A204.1 (cell line): ENCODE measurements around the gene SAMM50.

Source experiments
- FAIRE-seq: peaks from 2 replicates; lab custom pipeline; 2012; peaks lifted over from hg19 to GRCh38; lab: Jason Lieb, UNC

SAMM50 gene

DNA sequence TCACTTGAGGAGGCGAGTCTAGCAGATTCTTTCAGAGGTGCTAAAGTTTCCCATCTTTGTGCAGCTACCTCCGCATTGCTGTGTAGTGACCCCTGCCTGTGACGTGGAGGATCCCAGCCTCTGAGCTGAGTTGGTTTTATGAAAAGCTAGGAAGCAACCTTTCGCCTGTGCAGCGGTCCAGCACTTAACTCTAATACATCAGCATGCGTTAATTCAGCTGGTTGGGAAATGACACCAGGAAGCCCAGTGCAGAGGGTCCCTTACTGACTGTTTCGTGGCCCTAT lies 8.9 kb upstream of the SAMM50 start:
- no peak for FAIRE-seq

DNA sequence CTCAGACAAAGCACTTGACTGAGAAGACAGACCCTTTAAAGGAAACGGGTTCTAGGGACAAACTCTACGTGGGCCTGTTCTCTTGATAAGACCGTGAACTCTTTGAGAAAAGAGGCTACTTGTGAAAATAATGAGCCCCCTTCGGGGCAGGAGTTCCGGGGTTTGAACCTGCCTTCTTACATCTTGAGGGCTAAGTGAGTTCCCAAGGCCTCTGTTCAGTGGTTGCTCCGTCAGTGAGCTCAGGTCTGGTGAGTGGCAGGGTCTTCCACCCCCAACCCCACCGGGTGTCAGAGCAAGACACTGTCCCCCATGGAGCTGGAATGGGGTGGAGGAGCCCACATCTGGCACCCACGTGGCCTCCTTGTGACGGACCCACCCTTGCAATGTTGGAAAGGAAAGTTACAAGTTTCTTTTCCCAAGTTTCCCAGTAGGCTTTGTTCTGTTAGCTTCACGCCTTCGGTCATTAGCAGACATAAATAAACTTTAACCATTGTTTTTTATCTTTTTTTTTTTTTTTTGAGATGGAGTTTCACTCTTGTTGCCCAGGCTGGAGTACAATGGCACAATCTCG lies 6.3 kb upstream of the SAMM50 start:
- FAIRE-seq = no peak

DNA sequence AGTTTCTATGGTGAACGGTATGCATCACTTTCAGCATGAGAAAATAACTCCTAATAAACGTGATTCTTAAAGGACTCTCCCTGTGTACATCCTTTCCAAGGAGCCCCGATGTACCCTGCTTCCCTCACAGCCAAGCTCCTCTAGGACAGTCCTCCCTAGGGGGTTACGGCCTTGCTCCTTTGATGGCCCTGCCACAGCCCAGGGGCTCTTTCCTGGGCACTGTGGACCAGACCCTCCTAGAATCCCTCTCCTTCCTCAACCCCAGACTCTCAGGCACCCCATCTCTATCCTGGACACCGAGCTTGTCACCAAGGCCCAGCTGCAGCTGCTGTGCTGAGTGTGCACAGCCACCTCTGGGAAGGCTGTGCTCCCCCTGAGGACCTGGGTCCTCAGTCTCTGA lies 3.9 kb upstream of the SAMM50 start:
- no peak for FAIRE-seq

DNA sequence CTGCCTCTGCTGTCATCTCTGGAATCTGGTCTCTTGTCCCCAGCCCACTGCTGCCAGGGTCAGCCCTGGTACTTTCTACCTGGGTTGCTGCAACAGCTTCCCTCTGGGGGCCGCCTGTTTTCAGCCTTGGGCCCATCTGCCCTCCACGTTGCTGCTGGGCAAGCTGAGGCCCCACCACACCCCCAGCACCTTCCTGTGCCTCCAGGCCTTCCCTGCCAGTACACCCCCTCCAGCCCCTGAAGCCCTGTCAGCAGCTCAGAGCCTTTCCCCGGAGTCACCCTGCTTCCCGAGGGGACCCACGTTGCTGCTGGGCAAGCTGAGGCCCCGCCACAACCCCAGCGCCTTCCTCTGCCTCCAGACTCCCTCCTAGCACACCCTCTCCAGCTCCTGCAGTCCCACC lies 3.3 kb upstream of the SAMM50 start:
- FAIRE-seq = no peak

DNA sequence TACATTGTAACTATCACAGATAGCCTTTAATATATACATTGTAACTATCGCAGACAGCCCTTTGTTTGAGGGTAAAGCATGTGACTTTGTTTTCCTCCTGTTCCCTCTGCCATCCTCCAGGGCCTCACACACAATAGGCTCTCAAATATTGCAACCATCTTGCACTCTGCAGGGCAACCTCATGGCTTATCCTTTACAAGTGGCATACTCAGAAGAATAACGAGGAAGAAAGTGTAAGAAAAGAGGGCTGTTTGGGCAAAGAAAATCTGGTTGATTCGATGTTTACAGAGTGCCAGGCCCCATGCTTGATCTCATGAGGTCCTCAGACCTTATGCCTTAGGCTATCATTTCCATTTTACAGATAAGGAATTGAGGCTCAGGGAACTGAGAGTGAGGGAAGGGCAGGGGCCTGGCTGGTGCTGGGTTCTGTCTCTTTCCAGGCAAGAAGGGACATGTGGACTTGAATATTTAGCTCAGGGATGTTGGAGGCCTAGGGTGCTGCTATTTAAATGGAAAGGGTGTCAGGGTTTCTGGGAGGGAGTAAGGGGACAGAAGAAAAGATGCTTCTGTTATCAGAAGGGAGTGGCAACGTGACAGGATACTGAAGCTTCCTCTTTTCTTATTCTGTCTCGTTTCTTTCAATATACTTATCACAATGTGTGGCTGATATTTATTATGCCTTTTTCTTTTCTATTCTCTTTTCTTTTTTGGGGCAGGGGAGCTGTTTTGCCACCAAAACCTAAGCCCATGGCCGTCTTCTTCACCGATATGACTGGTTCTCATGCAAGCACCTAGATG lies 1.1 kb upstream of the SAMM50 start:
- no peak for FAIRE-seq

DNA sequence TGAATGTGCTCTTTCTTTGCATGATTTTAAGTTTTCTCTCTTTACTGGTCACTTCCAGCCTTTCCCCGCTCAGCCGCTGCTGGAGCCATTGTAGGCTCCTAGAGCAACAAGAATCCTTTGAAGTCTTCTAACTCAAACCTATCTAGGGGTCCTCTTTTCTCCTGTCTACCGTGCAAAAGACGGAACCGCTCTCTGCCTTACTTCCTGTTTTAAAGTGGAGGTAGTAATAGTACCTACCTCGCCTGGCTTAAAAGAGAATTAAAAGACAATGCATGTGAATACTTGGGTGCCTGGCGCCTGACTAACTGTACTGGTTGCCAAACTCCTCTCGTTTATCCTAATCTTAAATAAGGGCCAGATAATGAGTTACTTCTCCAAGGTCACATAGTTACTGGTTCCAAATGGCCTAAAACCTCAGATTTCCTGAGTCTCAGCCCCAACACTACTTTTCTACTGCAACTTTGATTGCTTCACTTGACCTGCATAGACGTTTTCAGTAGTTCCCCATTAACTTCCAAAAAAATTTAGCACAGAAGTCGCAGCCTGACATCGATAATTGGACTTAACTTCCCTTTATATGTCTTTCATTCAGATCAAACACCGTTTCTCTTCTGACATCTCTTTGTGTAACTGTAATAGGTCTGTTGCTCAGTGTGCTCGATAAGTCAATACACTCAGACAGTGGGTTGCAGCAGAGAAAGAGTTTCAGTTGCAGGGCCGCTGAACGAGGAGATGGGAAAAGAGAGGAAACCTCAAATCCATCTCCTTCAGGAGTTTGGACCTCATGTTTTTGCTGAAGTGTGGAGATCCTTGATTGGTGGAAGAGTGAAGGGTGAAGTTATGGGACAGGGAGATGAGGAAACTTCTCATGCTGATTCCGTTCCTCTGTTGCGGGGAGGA lies 891 bp downstream of the SAMM50 start:
- FAIRE-seq = no peak

DNA sequence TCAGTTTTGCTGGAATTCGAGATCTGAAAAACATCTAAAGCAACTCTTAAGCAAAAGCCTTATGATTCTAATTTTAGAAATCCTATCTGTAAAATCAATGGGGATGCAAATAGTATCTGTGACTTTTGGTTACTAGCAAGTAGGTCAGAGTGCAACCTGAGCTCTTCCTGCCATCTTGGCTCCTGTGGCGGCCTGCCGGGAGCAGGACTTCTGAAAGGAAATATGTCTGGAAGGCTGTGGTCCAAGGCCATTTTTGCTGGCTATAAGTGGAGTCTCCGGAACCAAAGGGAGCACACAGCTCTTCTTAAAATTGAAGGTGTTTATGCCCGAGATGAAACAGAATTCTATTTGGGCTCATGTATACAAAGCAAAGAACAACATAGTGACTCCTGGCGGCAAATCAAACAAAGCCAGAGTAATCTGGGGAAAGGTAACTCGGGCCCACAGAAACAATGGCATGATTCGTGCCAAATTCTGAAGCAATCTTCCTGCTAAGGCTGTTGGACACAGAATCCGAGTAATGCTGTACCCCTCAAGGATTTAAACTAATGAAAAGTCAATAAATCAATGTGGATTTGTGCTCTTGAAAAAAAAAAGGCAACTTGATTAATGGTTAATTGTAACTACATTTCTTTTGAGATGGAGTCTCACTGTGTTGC lies 1.7 kb downstream of the SAMM50 start:
- no peak for FAIRE-seq

DNA sequence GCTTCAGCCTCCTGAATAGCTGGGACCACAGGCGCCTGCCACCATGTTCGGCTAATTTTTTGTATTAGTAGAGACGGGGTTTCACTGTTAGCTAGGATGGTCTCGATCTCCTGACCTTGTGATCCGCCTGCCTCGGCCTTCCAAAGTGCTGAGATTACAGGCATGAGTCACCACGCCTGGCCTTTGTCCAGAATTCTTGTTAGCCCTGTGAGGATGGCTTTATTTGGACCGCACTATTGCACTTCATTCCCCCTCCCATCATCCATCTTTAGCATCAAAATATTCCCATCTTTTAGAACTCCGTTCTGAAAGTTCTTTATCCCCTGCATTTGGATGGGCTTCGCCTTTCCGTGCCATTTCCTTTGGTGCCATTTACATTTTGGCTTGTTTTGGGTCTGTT lies 2.6 kb downstream of the SAMM50 start:
- no peak for FAIRE-seq

DNA sequence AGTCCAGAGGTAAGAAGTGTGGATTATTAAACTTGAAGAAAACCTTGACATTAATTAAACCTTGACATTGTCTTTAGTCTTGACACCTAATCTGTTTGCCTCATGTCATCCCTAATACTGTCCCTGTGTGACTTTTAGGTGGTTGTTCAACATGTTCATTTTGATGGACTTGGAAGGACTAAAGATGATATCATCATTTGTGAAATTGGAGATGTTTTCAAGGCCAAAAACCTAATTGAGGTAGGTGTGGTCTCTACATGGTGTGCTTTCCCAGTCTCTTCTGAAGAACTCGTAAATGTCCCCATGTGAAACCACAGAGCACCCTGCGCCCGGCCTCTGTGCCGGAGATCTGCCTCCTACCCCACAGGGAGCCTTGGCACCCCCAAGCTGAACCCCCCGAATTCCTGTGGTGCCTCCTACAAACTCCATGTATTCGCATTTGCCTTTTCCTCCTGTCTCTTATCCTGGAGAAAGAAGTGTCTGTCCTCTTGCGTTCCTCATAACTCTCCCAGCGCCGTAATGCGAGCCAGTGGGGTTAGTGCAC lies 9.1 kb downstream of the SAMM50 start:
- FAIRE-seq = no peak

DNA sequence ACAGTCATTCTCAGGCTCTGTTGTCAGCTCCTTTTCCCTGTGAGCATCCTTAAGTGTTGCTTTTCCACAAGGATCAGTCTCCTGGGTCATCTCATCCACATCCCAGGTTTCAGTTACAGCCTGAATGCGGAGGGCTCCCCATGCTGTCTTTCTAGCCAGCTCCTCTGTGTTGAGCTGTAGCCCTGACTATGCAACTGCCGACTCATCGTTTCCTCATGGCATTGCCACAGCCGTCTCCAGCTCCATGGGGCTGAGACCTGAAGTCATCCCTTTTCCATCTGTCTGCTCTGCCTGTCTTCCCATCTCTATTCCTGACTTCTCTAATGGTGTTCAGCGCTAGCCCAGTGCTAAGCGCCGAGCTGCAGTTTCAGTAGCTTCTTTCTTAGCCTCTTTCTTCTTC lies 11.8 kb downstream of the SAMM50 start:
- FAIRE-seq = no peak

DNA sequence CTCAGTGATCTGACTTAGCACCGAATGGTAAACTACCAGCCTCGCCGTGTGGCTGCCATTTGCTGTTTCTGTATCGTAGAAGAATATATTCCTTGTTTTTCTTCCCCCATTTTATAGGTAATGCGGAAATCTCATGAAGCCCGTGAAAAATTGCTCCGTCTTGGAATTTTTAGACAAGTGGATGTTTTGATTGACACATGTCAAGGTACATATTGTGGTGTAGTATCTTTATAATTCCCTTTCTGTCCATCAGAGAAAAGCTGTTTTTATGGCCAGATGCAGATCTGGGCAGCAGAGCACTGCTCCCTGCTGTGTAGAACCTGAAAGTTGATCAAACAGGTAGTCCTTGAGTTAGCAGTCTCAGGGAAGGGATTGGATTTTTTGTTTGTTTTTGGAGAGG lies 13.4 kb downstream of the SAMM50 start:
- no peak for FAIRE-seq

DNA sequence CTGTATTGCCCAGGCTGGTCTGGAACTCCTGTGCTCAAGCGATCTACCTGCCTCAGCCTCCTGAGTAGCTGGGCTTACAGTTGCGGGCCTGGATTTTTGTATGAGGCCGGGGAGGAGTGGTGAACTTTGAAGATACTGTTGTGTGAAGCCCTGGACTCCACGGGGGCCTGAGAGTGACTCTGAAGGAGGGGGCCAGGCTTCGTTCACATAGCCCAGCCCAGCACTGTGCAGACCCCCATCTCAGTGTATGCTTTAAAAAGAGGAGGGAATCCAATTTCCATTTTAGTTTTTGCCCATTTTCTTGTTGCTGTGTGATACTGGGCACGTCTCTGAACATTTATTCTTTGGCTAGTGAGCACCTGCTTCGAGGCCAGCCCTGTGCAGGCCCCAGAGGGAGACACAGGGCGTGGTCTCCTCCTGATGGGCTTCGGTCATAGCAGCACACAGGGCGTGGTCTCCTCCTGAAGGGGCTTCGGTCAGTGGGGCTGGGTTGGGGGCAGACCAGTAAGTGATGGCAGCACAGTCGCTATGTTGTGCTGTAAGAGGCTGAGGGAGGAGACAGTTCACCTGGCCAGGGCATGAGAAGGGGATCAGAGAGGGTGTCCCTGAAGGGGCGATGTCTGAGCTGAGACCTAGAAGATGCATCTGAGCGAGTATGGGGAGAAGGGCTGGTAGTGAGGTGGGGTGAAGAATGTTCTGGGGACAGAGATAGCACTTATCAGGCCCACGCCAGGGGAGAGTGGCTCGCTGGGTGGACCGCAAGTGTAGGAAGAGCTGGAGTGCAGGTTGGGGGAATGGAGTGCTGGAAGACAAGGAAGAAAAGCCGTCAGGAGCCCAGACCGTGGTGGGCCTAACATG lies 14.0 kb downstream of the SAMM50 start:
- no peak for FAIRE-seq

DNA sequence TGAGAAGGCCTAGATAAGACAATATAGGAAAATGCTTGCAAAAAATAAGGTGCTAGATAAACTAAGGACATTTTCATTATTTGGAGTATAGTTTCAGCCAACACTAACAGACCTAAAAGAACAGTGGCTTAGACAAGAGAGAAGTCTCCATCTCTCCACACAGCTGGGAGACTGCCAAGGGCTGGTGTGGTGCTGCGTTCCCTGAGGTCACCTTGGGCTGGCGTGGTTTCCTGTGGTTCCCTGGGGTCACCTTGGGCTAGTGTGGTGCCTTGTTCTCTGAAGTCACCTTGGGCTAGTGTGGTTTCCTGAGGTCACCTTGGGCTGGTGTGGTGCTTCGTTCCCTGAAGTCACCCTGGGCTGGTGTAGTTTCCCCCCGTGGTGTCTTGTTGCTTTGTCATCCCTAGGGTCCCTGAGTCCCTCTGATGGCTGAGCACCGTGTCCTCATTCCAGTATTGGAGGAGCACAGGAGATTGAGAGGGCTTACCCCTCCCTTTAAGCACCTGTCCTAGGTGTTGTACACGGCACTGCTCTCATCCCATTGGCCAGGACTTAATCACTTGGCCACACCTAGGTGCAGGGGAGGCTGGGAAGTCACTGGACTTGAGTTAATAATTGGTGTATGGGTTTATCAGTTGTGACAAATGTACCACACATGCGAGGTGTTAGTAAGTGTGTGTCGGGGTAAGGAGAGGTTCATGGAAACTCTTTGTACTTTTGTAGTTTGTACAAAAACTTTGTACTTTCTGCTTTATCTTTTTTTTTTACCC lies 14.9 kb downstream of the SAMM50 start:
- FAIRE-seq = no peak

DNA sequence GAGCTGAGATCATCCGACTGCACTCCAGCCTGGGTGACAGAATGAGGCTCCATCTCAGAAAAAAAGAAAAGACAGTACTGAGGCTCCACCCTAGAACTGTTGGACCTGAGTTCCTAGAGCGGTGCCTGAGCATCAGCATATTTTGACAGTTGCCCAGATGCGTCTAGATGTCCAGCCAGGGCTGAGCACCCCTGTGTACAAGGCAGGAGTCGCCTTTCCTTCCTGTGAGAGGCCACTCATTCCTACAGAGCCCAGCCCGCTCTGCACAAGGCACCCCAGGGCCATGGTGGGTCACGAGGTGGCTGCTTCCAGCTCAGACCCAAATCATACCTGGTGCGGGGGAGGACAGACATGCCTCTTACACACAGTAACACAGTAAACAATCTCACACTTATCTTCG lies 15.9 kb downstream of the SAMM50 start:
- no peak for FAIRE-seq

DNA sequence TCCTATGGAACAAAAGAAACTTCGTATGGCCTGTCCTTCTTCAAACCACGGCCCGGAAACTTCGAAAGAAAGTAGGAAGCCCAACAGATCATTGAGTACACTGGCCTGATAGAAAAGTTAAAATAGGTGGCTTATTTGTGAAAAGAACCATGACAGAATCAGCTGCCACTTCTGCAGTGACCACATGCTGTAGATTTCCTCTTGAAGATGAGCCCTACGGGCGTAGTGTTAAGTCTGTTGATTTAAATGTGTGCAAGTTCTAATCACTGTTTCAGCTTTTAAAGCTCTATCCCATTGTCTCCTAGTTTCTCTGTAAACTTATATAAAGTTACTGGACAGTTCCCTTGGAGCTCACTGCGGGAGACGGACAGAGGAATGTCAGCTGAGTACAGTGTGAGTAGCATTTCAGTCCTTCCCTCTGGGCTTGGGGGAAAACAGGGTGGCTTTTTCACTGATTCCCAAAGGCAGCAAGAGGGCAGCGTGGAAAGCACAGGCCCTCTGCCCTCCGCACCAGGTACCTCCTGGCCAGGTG lies 17.8 kb downstream of the SAMM50 start:
- no peak for FAIRE-seq

DNA sequence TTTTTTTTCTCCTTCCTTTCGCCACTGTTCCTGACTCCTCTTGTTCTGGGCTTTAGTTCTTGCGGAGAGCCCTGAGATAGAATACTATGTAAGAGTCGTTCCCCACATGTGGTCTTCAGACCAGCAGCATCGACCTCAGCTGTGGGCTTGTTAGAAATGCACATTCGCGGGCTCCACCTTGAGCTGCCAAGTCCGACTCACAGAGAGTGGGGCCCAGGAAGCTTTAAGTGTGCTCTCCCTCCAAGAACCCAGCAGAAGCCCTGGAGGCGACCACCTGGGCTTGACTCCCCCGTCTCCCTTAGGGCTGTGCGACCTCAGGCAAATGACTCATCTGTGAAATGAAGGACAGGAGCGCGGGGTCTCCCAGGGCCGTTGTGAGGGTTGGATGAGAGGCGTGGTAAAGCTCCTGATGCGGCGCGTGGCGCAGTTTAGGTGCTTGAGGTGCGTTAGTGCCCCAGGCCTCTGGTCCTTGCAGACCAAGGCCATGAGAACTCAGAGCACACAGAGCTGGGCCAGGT lies 18.8 kb downstream of the SAMM50 start:
- FAIRE-seq = no peak

DNA sequence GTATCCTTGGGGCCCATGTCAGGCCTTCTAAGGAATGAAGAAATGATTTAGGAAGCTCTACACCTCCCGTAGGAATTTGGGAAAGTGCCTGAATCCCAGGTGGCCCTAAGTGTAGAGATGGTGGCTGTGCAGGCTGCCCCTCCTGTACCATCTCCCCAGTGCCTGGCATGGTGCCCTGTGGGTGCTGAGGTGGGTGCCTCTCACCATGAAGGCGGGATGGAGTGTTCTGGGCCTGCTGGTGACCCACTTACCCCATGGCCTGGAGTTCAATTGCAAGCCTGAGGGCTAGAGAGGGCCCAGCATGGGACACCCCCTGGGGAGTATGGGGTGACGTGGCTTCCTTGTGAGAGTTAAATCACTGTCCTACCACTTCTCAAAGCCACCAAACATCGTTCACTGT lies 19.8 kb downstream of the SAMM50 start:
- FAIRE-seq = no peak

DNA sequence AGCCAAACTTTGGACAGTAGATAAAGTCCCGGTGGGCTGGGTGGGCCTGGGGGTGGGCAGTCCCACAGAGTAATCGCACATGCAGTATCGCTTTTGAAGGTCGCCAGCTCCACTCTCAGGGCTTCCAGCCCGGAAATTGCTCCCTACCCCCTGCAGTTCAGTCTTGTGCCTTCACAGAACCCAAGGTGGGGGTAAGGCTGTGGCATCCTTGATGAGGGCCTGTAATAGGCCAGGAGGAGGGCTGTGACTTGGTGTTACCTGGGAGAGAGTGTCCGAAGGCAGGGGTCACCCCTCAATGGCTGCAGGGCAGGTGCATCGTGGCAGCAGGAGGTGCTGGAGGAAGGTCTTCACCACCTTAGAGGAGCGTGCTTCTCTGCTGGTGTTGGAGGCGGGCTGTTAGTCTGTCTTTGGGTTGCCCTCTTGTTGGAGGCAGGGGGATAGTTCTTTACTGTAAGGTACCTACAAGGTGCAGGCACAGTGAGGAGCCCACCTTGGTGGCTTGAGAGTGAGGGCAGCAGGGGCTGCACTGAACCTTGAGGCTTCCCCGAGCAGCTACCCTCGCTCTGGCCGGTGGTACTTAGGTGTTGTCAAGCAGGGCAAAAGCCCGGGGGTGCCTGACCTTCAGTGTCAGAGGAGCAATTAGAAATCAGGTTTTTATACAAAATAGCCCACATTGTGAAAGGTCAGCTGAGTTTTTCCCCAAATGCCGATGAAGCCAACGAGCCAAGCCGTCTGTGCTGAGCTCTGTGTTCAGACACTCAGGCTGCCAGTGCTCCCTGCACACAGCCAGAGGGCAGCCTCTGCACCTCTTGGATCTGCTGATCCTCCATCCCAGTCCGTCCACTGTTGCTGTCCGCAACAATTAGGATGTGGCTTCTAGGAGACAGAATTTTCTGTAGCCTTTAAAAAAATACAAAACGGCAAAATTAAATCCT lies 21.9 kb downstream of the SAMM50 start:
- FAIRE-seq = no peak

DNA sequence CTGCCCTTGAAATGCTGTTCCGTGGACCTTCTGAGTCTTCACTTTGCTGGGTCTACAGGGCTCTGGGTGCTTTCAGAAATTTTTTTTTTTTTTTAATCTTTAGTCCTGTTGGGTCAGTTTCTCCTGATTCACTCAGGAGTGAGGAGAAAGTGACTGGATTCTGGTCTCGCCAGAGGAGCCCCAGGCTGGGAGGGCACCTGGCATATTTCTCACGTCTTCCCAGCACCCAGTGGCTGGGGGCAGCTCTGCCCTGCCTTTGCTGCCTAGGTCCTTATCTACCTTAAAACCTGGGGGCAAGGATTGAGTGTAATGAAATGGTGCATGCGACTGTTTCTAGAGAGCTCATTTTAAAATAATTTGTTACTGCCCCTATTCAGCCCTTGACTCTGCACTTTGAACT lies 23.3 kb downstream of the SAMM50 start:
- no peak for FAIRE-seq
